ENCODE results near the gene TRIM25. TPM values are rescaled to one million over a fixed set of nuclear protein-coding genes. Genes with fewer than 3 reads are reported as not detected.

Gene TRIM25
- total RNA-seq, 1 donor from 2014 or later: 44.3 TPM

GRCh38 chr17:56913353-56913866 is 439 bp downstream of the TRIM25 start:
- Mint-ChIP-seq H3K36me3 (peaks cover 3% of the 10 kb centered on the region), H3K27me3 (ENCODE audit: low read depth) (no peaks in the 10 kb centered on the region), H3K4me3 (peak overlapping the region; percentile 91), H3K4me1 (peaks cover 24% of the 10 kb centered on the region), H3K9me3 (peaks cover 13% of the 10 kb centered on the region), H3K27ac (peak overlapping the region; percentile 92)
- DNase-seq (ENCODE audit: low spot score in 2 of 2, unreplicated experiment in 2 of 2): peak; percentile 29 to 66
- no peak for TF ChIP-seq CTCF (IDR thresholded peaks at IDR 0.05; ENCODE audit: unreplicated experiment)

GRCh38 chr17:56913000-56913311 is 893 bp downstream of the TRIM25 start:
- Mint-ChIP-seq H3K4me3 (peak overlapping the region; percentile 91), H3K27ac (peak overlapping the region; percentile 92)

GRCh38 chr17:56912105-56912999 is 1.5 kb downstream of the TRIM25 start:
- H3K4me1 Mint-ChIP-seq: peaks cover 24% of the 10 kb centered on the region
- peak overlapping the region; percentile 91 for H3K4me3 Mint-ChIP-seq
- DNase-seq (ENCODE audit: low spot score in 2 of 2, unreplicated experiment in 2 of 2): no peak
- no peak overlapping the region for H3K27ac Mint-ChIP-seq
- H3K9me3 Mint-ChIP-seq: peaks cover 3% of the 10 kb centered on the region
- peaks cover 11% of the 10 kb centered on the region for H3K36me3 Mint-ChIP-seq
- H3K27me3 Mint-ChIP-seq (ENCODE audit: low read depth): no peaks in the 10 kb centered on the region
- no peak for TF ChIP-seq CTCF (IDR thresholded peaks at IDR 0.05; ENCODE audit: unreplicated experiment)

More at GRCh38 chr17:56913000-56913311, 893 bp downstream of the TRIM25 start:
- peaks cover 7% of the 10 kb centered on the region for H3K36me3 Mint-ChIP-seq
- H3K4me1 Mint-ChIP-seq: peaks cover 24% of the 10 kb centered on the region
- no peaks in the 10 kb centered on the region for H3K27me3 Mint-ChIP-seq (ENCODE audit: low read depth)
- TF ChIP-seq CTCF (IDR thresholded peaks at IDR 0.05; ENCODE audit: unreplicated experiment): no peak
- no peak for DNase-seq (ENCODE audit: low spot score in 2 of 2, unreplicated experiment in 2 of 2)
- H3K9me3 Mint-ChIP-seq: peaks cover 9% of the 10 kb centered on the region

DNA sequence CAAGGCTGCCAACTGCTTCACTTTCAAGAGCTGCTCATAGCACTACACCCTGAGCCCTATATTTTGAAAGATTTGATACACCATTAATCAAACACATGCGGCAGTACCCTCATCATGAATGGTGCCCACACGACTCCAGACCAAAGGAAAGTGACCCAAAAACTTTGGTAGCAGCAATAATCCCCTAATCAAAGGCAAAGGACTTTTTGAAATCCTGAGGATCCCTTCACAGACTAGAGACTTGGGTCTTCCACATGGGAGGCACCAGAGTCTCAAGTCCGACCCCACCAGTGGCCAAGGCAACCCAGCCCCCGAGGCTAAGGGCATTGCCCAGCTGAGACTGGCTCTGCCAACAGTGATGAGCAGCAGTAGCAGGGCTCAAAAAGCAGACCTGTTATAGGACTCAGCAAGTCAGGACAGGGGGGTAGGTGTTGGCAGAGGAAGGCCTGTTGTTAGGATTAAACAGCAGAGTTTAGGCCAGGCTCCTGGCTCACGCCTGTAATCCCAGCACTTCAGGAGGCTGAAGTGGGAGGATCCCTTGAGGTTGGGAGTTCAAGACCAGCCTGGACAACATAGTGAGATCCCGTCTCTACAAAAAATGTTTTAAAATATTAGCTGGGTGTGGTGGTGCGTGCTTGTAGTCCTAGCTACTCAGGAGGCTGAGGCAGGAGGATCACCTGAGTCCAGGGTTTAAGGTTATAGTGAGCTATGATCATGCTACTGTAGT is 3.2 kb downstream of the TRIM25 start:
- TF ChIP-seq CTCF (IDR thresholded peaks at IDR 0.05; ENCODE audit: unreplicated experiment): no peak
- no peak overlapping the region for H3K4me3 Mint-ChIP-seq
- H3K27me3 Mint-ChIP-seq (ENCODE audit: low read depth): no peaks in the 10 kb centered on the region
- peaks cover 24% of the 10 kb centered on the region for H3K4me1 Mint-ChIP-seq
- no peak for DNase-seq (ENCODE audit: low spot score in 2 of 2, unreplicated experiment in 2 of 2)
- H3K27ac Mint-ChIP-seq: no peak overlapping the region
- peaks cover 22% of the 10 kb centered on the region for H3K36me3 Mint-ChIP-seq
- no peaks in the 10 kb centered on the region for H3K9me3 Mint-ChIP-seq

GRCh38 chr17:56909742-56910508 is 3.9 kb downstream of the TRIM25 start:
- no peak for DNase-seq (ENCODE audit: low spot score in 2 of 2, unreplicated experiment in 2 of 2)
- TF ChIP-seq CTCF (IDR thresholded peaks at IDR 0.05; ENCODE audit: unreplicated experiment): no peak
- Mint-ChIP-seq H3K27ac (no peak overlapping the region), H3K27me3 (ENCODE audit: low read depth) (no peaks in the 10 kb centered on the region), H3K9me3 (no peaks in the 10 kb centered on the region), H3K4me3 (no peak overlapping the region), H3K36me3 (peaks cover 24% of the 10 kb centered on the region), H3K4me1 (peaks cover 20% of the 10 kb centered on the region)

All from mesothelial cell of epicardium (in vitro differentiated cells).